HepG2 (cell line): ENCODE measurements around the gene UBR4. TPM values are rescaled to one million over a fixed set of nuclear protein-coding genes. Genes with fewer than 3 reads are reported as not detected.
A peak's percentile ranks its signal among the peaks of the same experiment; 100 is the strongest.

Experiments used
- ATAC-seq: fragments of 200-7000 bp; cut with Tn5 transposase; 3 replicates; pipeline ENCODE4 v1.9.1; 2020; ENCODE audit warnings: mild to moderate bottlenecking, moderate library complexity
- BruUV-seq: library from RNA; stranded (reverse); fragments of 400-500 nt; replicated peaks from 2 replicates; lab custom pipeline; 2021; lab: Mats Ljungman, UMichigan
- CTCF ChIA-PET: fragments of 300-600 bp; formaldehyde crosslinking; extraction: SDS; loops from one replicate; lab custom pipeline; 2021; ENCODE audit warnings: low total read pairs, inconsistent platforms, low intra/inter-chr PET ratio; lab: Yijun Ruan, JAX
- POLR2A ChIA-PET: fragments of 350-600 bp; sonication (Branson Sonifier 250); formaldehyde crosslinking; loops from one replicate; lab custom pipeline; 2020; ENCODE audit warnings: antibody characterized with exemption, inconsistent platforms; lab: Yijun Ruan, JAX
- DNase-seq: peaks from one replicate; pipeline ENCODE4 v3.0.0-alpha.2; 2015; ENCODE audit warnings: low spot score
- FAIRE-seq: peaks from 3 replicates; lab custom pipeline; 2011; peaks lifted over from hg19 to GRCh38; lab: Jason Lieb, UNC
- H2AFZ ChIP-seq: one replicate; pipeline ENCODE4 v1.6.1; 2011; ENCODE audit warnings: low read length, inconsistent platforms
- H3K27ac ChIP-seq: fragments of 300-600 bp; 3 replicates; pipeline ENCODE4 v1.8.0; 2011; ENCODE audit warnings: mixed run types, mild to moderate bottlenecking, mixed read lengths, low read length, inconsistent platforms; ENCODE audit not compliant: insufficient read depth; ENCODE audit errors: extremely low read length
- H3K27me3 ChIP-seq, 2 experiments: fragments of 200-600 bp in 1 of 2; 2 replicates in 1 of 2; 3 replicates in 1 of 2; pipeline versions ENCODE4 v1.6.0 to v1.8.0; 2011; ENCODE audit warnings: low read length in 2 of 2, mild to moderate bottlenecking in 2 of 2, moderate library complexity in 2 of 2, inconsistent platforms in 1 of 2; ENCODE audit not compliant: insufficient read depth in 2 of 2, control insufficient read depth in 1 of 2
- H3K36me3 ChIP-seq, 2 experiments: fragments of 200-600 bp in 1 of 2; replicated peaks in 1 of 2; 2 replicates in 1 of 2; 3 replicates in 1 of 2; pipeline versions ENCODE4 v1.5.1 to v1.8.0; 2011; ENCODE audit warnings: low read length in 2 of 2, inconsistent platforms in 1 of 2; ENCODE audit not compliant: insufficient read depth in 2 of 2, control insufficient read depth in 1 of 2
- H3K4me1 ChIP-seq: 2 replicates; pipeline ENCODE4 v1.5.1; 2012; ENCODE audit warnings: low read length, inconsistent platforms; ENCODE audit not compliant: insufficient read depth
- H3K4me2 ChIP-seq: 2 replicates; pipeline ENCODE4 v1.6.0; 2011; ENCODE audit warnings: low read depth, low read length, inconsistent platforms
- H3K4me3 ChIP-seq, 3 experiments: fragments of 200-600 bp in 1 of 3; sonication (generic), shearing (Covaris generic) in 1 of 3; replicated peaks in 1 of 3; 2 replicates each; pipeline ENCODE4 v1.5.1; 2011 to 2016; ENCODE audit warnings: low read length in 3 of 3, inconsistent platforms in 2 of 3, low read depth in 2 of 3, mild to moderate bottlenecking in 2 of 3, control low read depth in 1 of 3, mixed read lengths in 1 of 3; ENCODE audit not compliant: insufficient read depth in 1 of 3
- H3K79me2 ChIP-seq: one replicate; pipeline ENCODE4 v1.6.1; 2011; ENCODE audit warnings: low read length, inconsistent platforms; ENCODE audit not compliant: insufficient read depth
- H3K9ac ChIP-seq: 2 replicates; pipeline ENCODE4 v1.6.0; 2011; ENCODE audit warnings: mild to moderate bottlenecking, low read depth, low read length, inconsistent platforms; ENCODE audit not compliant: insufficient read depth
- H3K9me3 ChIP-seq: 2 replicates; pipeline ENCODE4 v1.5.1; 2012; ENCODE audit warnings: mild to moderate bottlenecking, low read length
- H4K20me1 ChIP-seq: 2 replicates; pipeline ENCODE4 v1.6.0; 2011; ENCODE audit warnings: inconsistent platforms, mild to moderate bottlenecking, low read length, moderate library complexity; ENCODE audit not compliant: insufficient read depth
- ATF1 ChIP-seq: IDR thresholded peaks from 2 replicates; pipeline ENCODE4 v1.6.1; 2016; ENCODE audit warnings: mild to moderate bottlenecking, control low read depth
- BRD4 ChIP-seq: sonication (generic); formaldehyde crosslinking; IDR thresholded peaks from 2 replicates; pipeline ENCODE4 v1.4.0; 2020; ENCODE audit warnings: missing genetic modification reagents
- CREBL2 ChIP-seq: sonication (generic); formaldehyde crosslinking; IDR thresholded peaks from 2 replicates; pipeline ENCODE4 v1.8.1; 2023; ENCODE audit warnings: missing genetic modification reagents, mild to moderate bottlenecking, borderline replicate concordance
- CSRNP2 ChIP-seq: sonication (generic); formaldehyde crosslinking; conservative IDR thresholded peaks from 2 replicates; pipeline ENCODE4 v1.8.0; 2022; ENCODE audit warnings: low read depth, missing genetic modification reagents
- EED ChIP-seq: sonication (generic); formaldehyde crosslinking; IDR thresholded peaks from 2 replicates; pipeline ENCODE4 v1.5.0; 2020; ENCODE audit warnings: mild to moderate bottlenecking, missing genetic modification reagents
- JDP2 ChIP-seq: sonication (generic); formaldehyde crosslinking; IDR thresholded peaks from 2 replicates; pipeline ENCODE4 v1.8.1; 2022; ENCODE audit warnings: missing genetic modification reagents, borderline replicate concordance
- MZF1 ChIP-seq: sonication (generic); formaldehyde crosslinking; IDR thresholded peaks from 2 replicates; pipeline ENCODE4 v1.8.1; 2023; ENCODE audit warnings: mild to moderate bottlenecking, missing genetic modification reagents, borderline replicate concordance
- ZNF678 ChIP-seq: sonication (generic); formaldehyde crosslinking; IDR thresholded peaks from 2 replicates; pipeline ENCODE4 v1.4.0; 2020; ENCODE audit warnings: mild to moderate bottlenecking, missing genetic modification reagents
- ZUFSP ChIP-seq: sonication (generic); formaldehyde crosslinking; IDR thresholded peaks from 2 replicates; pipeline ENCODE4 v1.9.0; 2021; ENCODE audit warnings: missing genetic modification reagents, mild to moderate bottlenecking, borderline replicate concordance
- WGBS: methylation state at CpG from one replicate; pipeline ENCODE4 v1.1.6; 2017; ENCODE audit warnings: low lambda C conversion rate; 5-methylcytosine and 5-hydroxymethylcytosine counted together
- in situ Hi-C: cut with HindIII; loops from 2 replicates; pipeline ENCODE4 v1.10.0; 2017; ENCODE audit warnings: low pct_unique_long_range_greater_than_20kb; ENCODE audit not compliant: extremely low pct_ligation_motif_present
- intact Hi-C: fragments of 100-400 bp; cut with micrococcal nuclease; formaldehyde crosslinking; loops from one replicate; pipeline ENCODE4 v1.10.0; 2022; ENCODE audit not compliant: unreplicated experiment
- polyA plus RNA-seq, 8 experiments: library from polyadenylated mRNA; depleted of rRNA in 3 of 8; stranded (reverse) in 7 of 8; unstranded in 1 of 8; fragments of >200 nt; fragmentation: Illumina TruSeq in 4 of 8; extraction: Trizol in 4 of 8; gene quantifications; 2 replicates each; pipeline versions ENCODE4 v1.2.1 to v1.2.3, GENCODE V29; 2011 to 2016; ENCODE audit warnings: low read depth in 4 of 8, missing spikeins in 1 of 8, mixed read lengths in 1 of 8; ENCODE audit not compliant: insufficient read depth in 1 of 8
- total RNA-seq, 5 experiments: library from RNA; depleted of rRNA; stranded (reverse); fragments of >200 nt; fragmentation: Illumina TruSeq; extraction: Trizol; gene quantifications; 2 replicates each; pipeline ENCODE4 v1.2.3, GENCODE V29; 2016; ENCODE audit warnings: low read depth in 1 of 5

The UBR4 gene
- total and polyA plus RNA-seq, 2 of the 13 experiments (the other 11 are each of a cell fraction or from before 2014, with no cell fraction given): 59.1 to 106 TPM

GRCh38 chr1:19035377-19036040 lies 174.6 kb downstream of the UBR4 start:
- no peaks in the 10 kb centered on the region for H3K9me3 ChIP-seq
- H3K4me2 ChIP-seq: peak overlapping the region; percentile 20; the same call in 1 of the 2 replicates
- intact Hi-C loops: loop anchor here (2.0 kb wide), 1 partner anchor 31 kb away; no protein-coding TSS in a partner anchor
- H3K27ac ChIP-seq: no peak overlapping the region
- H3K79me2 ChIP-seq: no peaks in the 10 kb centered on the region
- H2AFZ ChIP-seq: no peak overlapping the region
- POLR2A ChIA-PET: interaction anchor here (1.2 kb wide), 1 partner anchor 10 kb away, joined by 3 read pairs; no protein-coding TSS in a partner anchor
- no peaks in the 10 kb centered on the region for H4K20me1 ChIP-seq
- WGBS: 33% methylated on average over 6 of the region's 7 CpGs
- CTCF ChIA-PET: no interaction called here
- peaks cover 11 to 55% of the 10 kb centered on the region in 2 experiments for H3K27me3 ChIP-seq
- in situ Hi-C loops: no loop called here
- peaks cover 55% of the 10 kb centered on the region for H3K4me1 ChIP-seq
- BruUV-seq: no TSS peak
- ATAC-seq: peak; percentile 33
- TF ChIP-seq JDP2 (CRISPR knock-in tag) (no peak), ZNF678 (no peak), ZUFSP (CRISPR knock-in tag) (no peak), CREBL2 (CRISPR knock-in tag) (no peak), ATF1 (no peak)
- TF ChIP-seq, all 625 proteins: peak for 0
- Histone ChIP-seq H3K9ac (no peak overlapping the region), H3K4me3 (no peak overlapping the region), H3K36me3 (no peaks in the 10 kb centered on the region)
- DNase-seq: no peak
- FAIRE-seq: no peak

GRCh38 chr1:19034721-19035120 lies 175.3 kb downstream of the UBR4 start:
- H3K79me2 ChIP-seq: no peaks in the 10 kb centered on the region
- CTCF ChIA-PET: no interaction called here
- no peaks in the 10 kb centered on the region for H3K9me3 ChIP-seq
- no peak overlapping the region for H3K4me2 ChIP-seq
- no peak for DNase-seq
- H3K27me3 ChIP-seq: peaks cover 11 to 60% of the 10 kb centered on the region in 2 experiments
- intact Hi-C loops (no loop called here), in situ Hi-C loops (no loop called here)
- H3K4me3 ChIP-seq: no peak overlapping the region
- no peak overlapping the region for H3K27ac ChIP-seq
- 34% methylated on average over 5 of the region's 10 CpGs for WGBS
- ATAC-seq: no peak
- no peaks in the 10 kb centered on the region for H4K20me1 ChIP-seq
- no peak for FAIRE-seq
- H3K36me3 ChIP-seq: no peaks in the 10 kb centered on the region
- no peak for TF ChIP-seq CSRNP2 (CRISPR knock-in tag)
- TF ChIP-seq BRD4 (CRISPR knock-in tag): no peak
- TF ChIP-seq MZF1 (CRISPR knock-in tag): no peak
- TF ChIP-seq EED: no peak
- TF ChIP-seq, all 625 proteins: peak for 0
- H2AFZ ChIP-seq: no peak overlapping the region
- POLR2A ChIA-PET: no interaction called here
- H3K9ac ChIP-seq: no peak overlapping the region
- H3K4me1 ChIP-seq: peaks cover 50% of the 10 kb centered on the region
- no TSS peak for BruUV-seq
